Liver (tissue), 9 donors: ENCODE measurements around the gene ZCCHC14. TPM values are rescaled to one million over a fixed set of nuclear protein-coding genes. Genes with fewer than 3 reads are reported as not detected.

Experiments
- DNase-seq: peaks from one replicate; pipeline ENCODE4 v3.0.0-alpha.2; 2017; ENCODE audit warnings: low spot score
- H3K27ac ChIP-seq, 2 donors: one replicate each; pipeline ENCODE4 v1.7.0; 2013; ENCODE audit warnings: inconsistent platforms in 2 of 2, low read length in 2 of 2, control low read depth in 1 of 2, low read depth in 1 of 2, mild to moderate bottlenecking in 1 of 2
- H3K27me3 ChIP-seq, 4 donors: one replicate each; pipeline versions ENCODE4 v1.6.1 to v1.7.0; 2013; ENCODE audit warnings: low read length in 3 of 4, inconsistent platforms in 1 of 4, mild to moderate bottlenecking in 1 of 4, moderate library complexity in 1 of 4; ENCODE audit not compliant: control insufficient read depth in 4 of 4, insufficient read depth in 4 of 4
- H3K36me3 ChIP-seq, 4 donors: one replicate each; pipeline versions ENCODE4 v1.6.1 to v1.7.0; 2013; ENCODE audit warnings: low read length in 3 of 4, mild to moderate bottlenecking in 3 of 4, low read depth in 1 of 4, moderate library complexity in 1 of 4; ENCODE audit not compliant: control insufficient read depth in 4 of 4, insufficient read depth in 3 of 4
- H3K4me1 ChIP-seq, 4 donors: one replicate each; pipeline versions ENCODE4 v1.6.1 to v1.7.0; 2013; ENCODE audit warnings: low read length in 3 of 4, mild to moderate bottlenecking in 3 of 4, moderate library complexity in 1 of 4; ENCODE audit not compliant: control insufficient read depth in 4 of 4, insufficient read depth in 4 of 4
- H3K4me3 ChIP-seq, 3 donors: one replicate each; pipeline versions ENCODE4 v1.6.1 to v1.7.0; 2013; ENCODE audit warnings: low read length in 3 of 3, control low read depth in 1 of 3, low read depth in 1 of 3, mild to moderate bottlenecking in 1 of 3
- H3K9ac ChIP-seq, 2 donors: one replicate each; pipeline ENCODE4 v1.7.0; 2013; ENCODE audit warnings: low read length in 2 of 2, mild to moderate bottlenecking in 2 of 2, moderate library complexity in 2 of 2, control low read depth in 1 of 2, low read depth in 1 of 2
- H3K9me3 ChIP-seq, 4 donors: one replicate each; pipeline versions ENCODE4 v1.6.1 to v1.7.0; 2013; ENCODE audit warnings: low read length in 3 of 4; ENCODE audit not compliant: control insufficient read depth in 4 of 4
- ATF3 ChIP-seq: IDR thresholded peaks from 2 replicates; pipeline ENCODE4 v1.6.1; 2016; ENCODE audit warnings: antibody characterized with exemption
- FOXA1 ChIP-seq: IDR thresholded peaks from 2 replicates; pipeline ENCODE4 v1.6.1; 2016; ENCODE audit warnings: antibody characterized with exemption
- FOXA2 ChIP-seq: IDR thresholded peaks from 2 replicates; pipeline ENCODE4 v1.6.1; 2016; ENCODE audit warnings: antibody characterized with exemption
- GABPA ChIP-seq, 2 donors: IDR thresholded peaks in 1 of 2; conservative IDR thresholded peaks in 1 of 2; 2 replicates each; pipeline ENCODE4 v1.6.1; 2016; ENCODE audit warnings: antibody characterized with exemption in 2 of 2, mild to moderate bottlenecking in 1 of 2, moderate library complexity in 1 of 2
- HNF4A ChIP-seq, 2 donors: conservative IDR thresholded peaks; 2 replicates each; pipeline ENCODE4 v1.6.1; 2016; ENCODE audit warnings: antibody characterized with exemption in 2 of 2, mild to moderate bottlenecking in 2 of 2
- HNF4G ChIP-seq: IDR thresholded peaks from 2 replicates; pipeline ENCODE4 v1.6.1; 2016; ENCODE audit warnings: antibody characterized with exemption
- JUND ChIP-seq, 2 donors: IDR thresholded peaks; 2 replicates each; pipeline ENCODE4 v1.6.1; 2016; ENCODE audit warnings: antibody characterized with exemption in 2 of 2
- MAX ChIP-seq: IDR thresholded peaks from 2 replicates; pipeline ENCODE4 v1.6.1; 2016; ENCODE audit warnings: antibody characterized with exemption
- NR2F2 ChIP-seq: IDR thresholded peaks from 2 replicates; pipeline ENCODE4 v1.6.1; 2016; ENCODE audit warnings: antibody characterized with exemption
- RAD21 ChIP-seq, 2 donors: IDR thresholded peaks; 2 replicates each; pipeline ENCODE4 v1.6.1; 2016; ENCODE audit warnings: antibody characterized with exemption in 2 of 2, mild to moderate bottlenecking in 2 of 2
- REST ChIP-seq: IDR thresholded peaks from 2 replicates; pipeline ENCODE4 v1.6.1; 2016; ENCODE audit warnings: antibody characterized with exemption, mild to moderate bottlenecking
- RXRA ChIP-seq, 2 donors: IDR thresholded peaks; 2 replicates each; pipeline ENCODE4 v1.6.1; 2017 to 2018; ENCODE audit warnings: antibody characterized with exemption in 2 of 2, mild to moderate bottlenecking in 1 of 2
- SP1 ChIP-seq: IDR thresholded peaks from 2 replicates; pipeline ENCODE4 v1.6.1; 2018; ENCODE audit warnings: antibody characterized with exemption, mild to moderate bottlenecking
- TAF1 ChIP-seq: conservative IDR thresholded peaks from 2 replicates; pipeline ENCODE4 v1.6.1; 2016; ENCODE audit warnings: antibody characterized with exemption, mild to moderate bottlenecking
- YY1 ChIP-seq: IDR thresholded peaks from 2 replicates; pipeline ENCODE4 v1.6.1; 2016; ENCODE audit warnings: antibody characterized with exemption, mild to moderate bottlenecking
- ZBTB33 ChIP-seq: IDR thresholded peaks from 2 replicates; pipeline ENCODE4 v1.6.1; 2016; ENCODE audit warnings: antibody characterized with exemption
- WGBS: extraction: QIAGEN DNeasy Blood & Tissue Kit; methylation state at CpG from one replicate; pipeline ENCODE4 v1.1.7; 2013; 5-methylcytosine and 5-hydroxymethylcytosine counted together
- polyA plus RNA-seq, 2 donors: library from polyadenylated mRNA; stranded (reverse) in 1 of 2; unstranded in 1 of 2; fragments of 200-250 nt in 1 of 2; fragments of >200 nt in 1 of 2; fragmentation: Nextera tagmentation in 1 of 2; extraction: Ambion mirVana in 1 of 2; gene quantifications; one replicate each; pipeline versions ENCODE4 v1.2.1 to v1.2.3, GENCODE V29; 2013 to 2015
- total RNA-seq, 2 donors: library from RNA; depleted of rRNA; stranded (reverse); fragments of >200 nt; gene quantifications; one replicate each; pipeline ENCODE4 v1.2.3, GENCODE V29; 2014
- donor health status: healthy.
- donor health status: healthy.
- donor health status: healthy.
- donor health status: healthy.
- donor health status: healthy.

Gene ZCCHC14
- total and polyA plus RNA-seq, 4 donors, result 6.3 to 21.7 (median 8.0) TPM

GRCh38 chr16:87359121-87359520, 133.7 kb downstream of the ZCCHC14 start:
- no peak for TF ChIP-seq TAF1
- no peak for TF ChIP-seq RXRA (IDR thresholded peaks at IDR 0.05)
- TF ChIP-seq ATF3, result no peak
- Histone ChIP-seq H3K36me3 (peaks cover 7 to 41% (median 37%) of the 10 kb centered on the region in 4 donors), H3K9me3 (no peaks in the 10 kb centered on the region), H3K4me1 (peaks cover 0 to 4% (median 2%) of the 10 kb centered on the region in 4 donors), H3K4me3 (no peak overlapping the region), H3K27ac (no peak overlapping the region), H3K9ac (no peak overlapping the region), H3K27me3 (no peaks in the 10 kb centered on the region)
- WGBS, result 97% methylated on average over 7 of the region's 7 CpGs
- no peak for DNase-seq

GRCh38 chr16:87358696-87359095, 134.1 kb downstream of the ZCCHC14 start:
- WGBS, result 88% methylated on average over 9 of the region's 9 CpGs
- DNase-seq, result no peak
- H3K27me3 ChIP-seq, result no peaks in the 10 kb centered on the region
- no peak overlapping the region for H3K27ac ChIP-seq
- TF ChIP-seq YY1, result no peak
- TF ChIP-seq JUND (IDR thresholded peaks at IDR 0.05), result no peak
- TF ChIP-seq ATF3, result no peak
- no peak for TF ChIP-seq FOXA1
- TF ChIP-seq NR2F2, result no peak
- TF ChIP-seq MAX, result no peak
- TF ChIP-seq GABPA (IDR thresholded peaks at IDR 0.05 in 1 of 2, conservative IDR thresholded peaks at IDR 0.05 in 1 of 2), result no peak
- TF ChIP-seq SP1, result no peak
- TF ChIP-seq REST, result no peak
- no peak for TF ChIP-seq TAF1
- TF ChIP-seq HNF4A (conservative IDR thresholded peaks at IDR 0.05), result no peak
- TF ChIP-seq HNF4G, result no peak
- TF ChIP-seq RAD21 (IDR thresholded peaks at IDR 0.05), result no peak
- H3K4me1 ChIP-seq, result no peaks in the 10 kb centered on the region
- peaks cover 7 to 41% (median 37%) of the 10 kb centered on the region in 4 donors for H3K36me3 ChIP-seq
- no peaks in the 10 kb centered on the region for H3K9me3 ChIP-seq
- no peak overlapping the region for H3K9ac ChIP-seq
- no peak overlapping the region for H3K4me3 ChIP-seq

GRCh38 chr16:87358250-87358649, 134.6 kb downstream of the ZCCHC14 start:
- Histone ChIP-seq H3K9ac (no peak overlapping the region), H3K4me3 (no peak overlapping the region), H3K9me3 (no peaks in the 10 kb centered on the region), H3K4me1 (peaks cover 0 to 2% (median 0%) of the 10 kb centered on the region in 4 donors), H3K36me3 (peaks cover 7 to 41% (median 37%) of the 10 kb centered on the region in 4 donors), H3K27ac (no peak overlapping the region), H3K27me3 (no peaks in the 10 kb centered on the region)
- WGBS, result 94% methylated on average over 17 of the region's 17 CpGs
- no peak for DNase-seq
- TF ChIP-seq FOXA2 (no peak), GABPA (IDR thresholded peaks at IDR 0.05 in 1 of 2, conservative IDR thresholded peaks at IDR 0.05 in 1 of 2) (no peak), JUND (IDR thresholded peaks at IDR 0.05) (no peak), HNF4A (conservative IDR thresholded peaks at IDR 0.05) (no peak), MAX (no peak), ATF3 (no peak), HNF4G (no peak), RAD21 (IDR thresholded peaks at IDR 0.05) (no peak), REST (no peak), ZBTB33 (no peak)
